SU-DHL-6 (cell line): ENCODE measurements around the gene LASP1NB.
A peak's percentile ranks its signal among the peaks of the same experiment; 100 is the strongest.
"Not testable (repeated sequence)": the region's sequence is repeated elsewhere in the genome, so short reads cannot be mapped to it uniquely, and the experiment has no call there.

ENCODE experiments used
- H2AFZ ChIP-seq: fragments of 200-600 bp; sonication (generic); 2 replicates; pipeline ENCODE4 v1.6.1; 2014; ENCODE audit warnings: low read depth, mild to moderate bottlenecking, moderate library complexity, mixed read lengths, antibody characterized with exemption, low read length; ENCODE audit not compliant: severe bottlenecking
- H3F3A ChIP-seq: fragments of 200-600 bp; shearing (Covaris generic); 2 replicates; pipeline ENCODE4 v1.6.0; 2016; ENCODE audit warnings: antibody characterized with exemption, mild to moderate bottlenecking; ENCODE audit not compliant: insufficient read depth
- H3K27ac ChIP-seq: fragments of 200-600 bp; sonication (generic); 2 replicates; pipeline ENCODE4 v1.5.1; 2016; ENCODE audit warnings: low read depth, mild to moderate bottlenecking, low read length, moderate library complexity, mixed read lengths
- H3K27me3 ChIP-seq: fragments of 200-600 bp; sonication (generic), shearing (Covaris generic); 2 replicates; pipeline ENCODE4 v1.6.0; 2014; ENCODE audit warnings: mild to moderate bottlenecking, low read length
- H3K36me3 ChIP-seq: fragments of 200-600 bp; sonication (generic); 2 replicates; pipeline ENCODE4 v1.6.1; 2014; ENCODE audit warnings: mild to moderate bottlenecking, low read length, mixed read lengths
- H3K4me2 ChIP-seq: fragments of 300-600, 200-600 bp; shearing (Covaris generic), sonication (generic); 2 replicates; pipeline ENCODE4 v1.6.0; 2014; ENCODE audit warnings: low read length, low read depth, mild to moderate bottlenecking; ENCODE audit not compliant: poor library complexity, severe bottlenecking
- H3K4me3 ChIP-seq: fragments of 200-600 bp; sonication (generic); 2 replicates; pipeline ENCODE4 v1.5.1; 2014; ENCODE audit warnings: antibody characterized with exemption, low read length, mild to moderate bottlenecking, mixed read lengths; ENCODE audit not compliant: insufficient read depth, poor library complexity, severe bottlenecking
- H3K79me2 ChIP-seq: fragments of 200-600 bp; sonication (generic); 2 replicates; pipeline ENCODE4 v1.6.1; 2014; ENCODE audit warnings: mild to moderate bottlenecking, low read length, moderate library complexity; ENCODE audit not compliant: insufficient read depth
- H3K9ac ChIP-seq: fragments of 200-600 bp; sonication (generic); 2 replicates; pipeline ENCODE4 v1.7.0; 2014; ENCODE audit warnings: mild to moderate bottlenecking, low read length
- H3K9me2 ChIP-seq: fragments of 200-600 bp; sonication (generic); replicated peaks from 2 replicates; pipeline ENCODE4 v1.6.1; 2014; ENCODE audit warnings: low read length; ENCODE audit not compliant: insufficient read depth
- H3K9me3 ChIP-seq: fragments of 200-600 bp; sonication (generic); 2 replicates; pipeline ENCODE4 v1.6.1; 2014; ENCODE audit warnings: low read length, mixed read lengths; ENCODE audit not compliant: insufficient read depth
- H4K20me1 ChIP-seq: fragments of 200-600 bp; sonication (generic); 2 replicates; pipeline ENCODE4 v1.6.1; 2014; ENCODE audit warnings: low read depth, mild to moderate bottlenecking, antibody characterized with exemption, low read length, moderate library complexity, mixed read lengths
- EZH2phosphoT487 ChIP-seq: fragments of 200-600 bp; sonication (generic), shearing (Covaris generic); conservative IDR thresholded peaks from 2 replicates; pipeline ENCODE4 v1.6.1; 2018; ENCODE audit warnings: mild to moderate bottlenecking, antibody characterized with exemption, low read length, moderate library complexity, mixed read lengths
- TF ChIP-seq, protein P1 (sequence below): fragments of 200-600 bp; sonication (generic); IDR thresholded peaks from one replicate; pipeline ENCODE4 v1.5.1; 2017; ENCODE audit warnings: antibody characterized with exemption, mild to moderate bottlenecking, low read length, moderate library complexity; ENCODE audit not compliant: insufficient read depth, poor library complexity, severe bottlenecking

The LASP1NB gene

GRCh38 chr17:38943607-38944006 lies 18.2 kb downstream of the LASP1NB start:
- Histone ChIP-seq H3F3A (peaks cover 3% of the 10 kb centered on the region), H3K9me3 (no peaks in the 10 kb centered on the region), H3K36me3 (no peaks in the 10 kb centered on the region), H3K9ac (no peak overlapping the region), H3K27me3 (no peaks in the 10 kb centered on the region), H4K20me1 (no peaks in the 10 kb centered on the region), H3K9me2 (no peaks in the 10 kb centered on the region), H2AFZ (no peak overlapping the region), H3K4me2 (no peak overlapping the region), H3K79me2 (no peaks in the 10 kb centered on the region), H3K4me3 (no peak overlapping the region), H3K27ac (no peak overlapping the region)
- no peak for TF ChIP-seq EZH2phosphoT487
- TF ChIP-seq, protein P1, sequence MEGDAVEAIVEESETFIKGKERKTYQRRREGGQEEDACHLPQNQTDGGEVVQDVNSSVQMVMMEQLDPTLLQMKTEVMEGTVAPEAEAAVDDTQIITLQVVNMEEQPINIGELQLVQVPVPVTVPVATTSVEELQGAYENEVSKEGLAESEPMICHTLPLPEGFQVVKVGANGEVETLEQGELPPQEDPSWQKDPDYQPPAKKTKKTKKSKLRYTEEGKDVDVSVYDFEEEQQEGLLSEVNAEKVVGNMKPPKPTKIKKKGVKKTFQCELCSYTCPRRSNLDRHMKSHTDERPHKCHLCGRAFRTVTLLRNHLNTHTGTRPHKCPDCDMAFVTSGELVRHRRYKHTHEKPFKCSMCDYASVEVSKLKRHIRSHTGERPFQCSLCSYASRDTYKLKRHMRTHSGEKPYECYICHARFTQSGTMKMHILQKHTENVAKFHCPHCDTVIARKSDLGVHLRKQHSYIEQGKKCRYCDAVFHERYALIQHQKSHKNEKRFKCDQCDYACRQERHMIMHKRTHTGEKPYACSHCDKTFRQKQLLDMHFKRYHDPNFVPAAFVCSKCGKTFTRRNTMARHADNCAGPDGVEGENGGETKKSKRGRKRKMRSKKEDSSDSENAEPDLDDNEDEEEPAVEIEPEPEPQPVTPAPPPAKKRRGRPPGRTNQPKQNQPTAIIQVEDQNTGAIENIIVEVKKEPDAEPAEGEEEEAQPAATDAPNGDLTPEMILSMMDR = no peak

- Histone ChIP-seq H3K27ac (no peak overlapping the region), H3K4me2 (no peak overlapping the region), H3F3A (peaks cover 3% of the 10 kb centered on the region)
Measured at GRCh38 chr17:38947189-38947588, 21.8 kb downstream of the LASP1NB start.

GRCh38 chr17:38953800-38954199 lies 28.4 kb downstream of the LASP1NB start:
- not testable (repeated sequence) for H3K4me3 ChIP-seq, H2AFZ ChIP-seq, H3K79me2 ChIP-seq, H3K27me3 ChIP-seq, H4K20me1 ChIP-seq, H3F3A ChIP-seq, H3K9ac ChIP-seq, H3K27ac ChIP-seq, H3K36me3 ChIP-seq, H3K9me2 ChIP-seq, H3K9me3 ChIP-seq, H3K4me2 ChIP-seq

More at GRCh38 chr17:38947189-38947588, 21.8 kb downstream of the LASP1NB start:
- no peak overlapping the region for H3K4me3 ChIP-seq
- no peak overlapping the region for H3K9ac ChIP-seq
- no peaks in the 10 kb centered on the region for H3K27me3 ChIP-seq
- H3K9me2 ChIP-seq = no peaks in the 10 kb centered on the region
- H3K36me3 ChIP-seq = no peaks in the 10 kb centered on the region
- no peaks in the 10 kb centered on the region for H4K20me1 ChIP-seq
- TF ChIP-seq, protein P1 = no peak
- TF ChIP-seq EZH2phosphoT487 = no peak
- no peak overlapping the region for H2AFZ ChIP-seq
- no peaks in the 10 kb centered on the region for H3K9me3 ChIP-seq
- H3K79me2 ChIP-seq = no peaks in the 10 kb centered on the region

- Histone ChIP-seq H3F3A (no peaks in the 10 kb centered on the region; the same call in 1 of the 2 replicates), H3K4me2 (peak overlapping the region; percentile 10), H3K27ac (no peak overlapping the region; the same call in 1 of the 2 replicates), H3K27me3 (no peaks in the 10 kb centered on the region), H3K4me3 (no peak overlapping the region), H3K36me3 (no peaks in the 10 kb centered on the region), H3K9ac (no peak overlapping the region), H4K20me1 (no peaks in the 10 kb centered on the region), H2AFZ (no peak overlapping the region), H3K9me2 (no peaks in the 10 kb centered on the region), H3K9me3 (no peaks in the 10 kb centered on the region), H3K79me2 (no peaks in the 10 kb centered on the region)
- TF ChIP-seq, protein P1 = no peak
- no peak for TF ChIP-seq EZH2phosphoT487
Measured at GRCh38 chr17:38958326-38958725, 32.9 kb downstream of the LASP1NB start.
